Measurements from ENCODE around the gene SIM2.

DNA sequence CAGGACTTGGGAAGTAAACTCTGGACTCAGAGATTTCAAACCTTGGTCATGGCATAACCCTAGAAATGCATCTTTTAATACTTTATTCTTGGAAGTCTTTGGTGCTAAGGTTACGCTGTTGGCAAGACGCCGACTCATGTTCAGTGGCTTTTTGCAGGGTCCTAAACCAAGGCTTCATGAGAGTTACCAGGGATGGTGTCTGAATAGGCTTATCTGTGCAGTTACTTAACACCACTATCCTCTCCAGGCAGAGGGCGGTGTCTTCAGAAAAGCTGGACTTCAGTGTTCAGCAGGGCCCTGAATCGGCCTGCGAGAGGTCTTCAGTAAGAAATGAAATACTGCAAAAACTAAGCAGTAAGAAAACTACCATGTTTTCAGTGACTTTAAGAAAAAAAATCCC, 58.3 kb downstream of the SIM2 start:
- TF ChIP-seq, protein P1, sequence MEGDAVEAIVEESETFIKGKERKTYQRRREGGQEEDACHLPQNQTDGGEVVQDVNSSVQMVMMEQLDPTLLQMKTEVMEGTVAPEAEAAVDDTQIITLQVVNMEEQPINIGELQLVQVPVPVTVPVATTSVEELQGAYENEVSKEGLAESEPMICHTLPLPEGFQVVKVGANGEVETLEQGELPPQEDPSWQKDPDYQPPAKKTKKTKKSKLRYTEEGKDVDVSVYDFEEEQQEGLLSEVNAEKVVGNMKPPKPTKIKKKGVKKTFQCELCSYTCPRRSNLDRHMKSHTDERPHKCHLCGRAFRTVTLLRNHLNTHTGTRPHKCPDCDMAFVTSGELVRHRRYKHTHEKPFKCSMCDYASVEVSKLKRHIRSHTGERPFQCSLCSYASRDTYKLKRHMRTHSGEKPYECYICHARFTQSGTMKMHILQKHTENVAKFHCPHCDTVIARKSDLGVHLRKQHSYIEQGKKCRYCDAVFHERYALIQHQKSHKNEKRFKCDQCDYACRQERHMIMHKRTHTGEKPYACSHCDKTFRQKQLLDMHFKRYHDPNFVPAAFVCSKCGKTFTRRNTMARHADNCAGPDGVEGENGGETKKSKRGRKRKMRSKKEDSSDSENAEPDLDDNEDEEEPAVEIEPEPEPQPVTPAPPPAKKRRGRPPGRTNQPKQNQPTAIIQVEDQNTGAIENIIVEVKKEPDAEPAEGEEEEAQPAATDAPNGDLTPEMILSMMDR (IDR thresholded peaks at IDR 0.05; ENCODE audit: low read depth, low read length, poor library complexity, severe bottlenecking): no peak
- TF ChIP-seq EZH2phosphoT487 (IDR thresholded peaks at IDR 0.05; ENCODE audit: borderline replicate concordance, low read length): no peak

Measured in DOHH2 (cell line).